Endodermal cell (in vitro differentiated cells): ENCODE data around the gene DYNC2LI1. TPM values are rescaled to one million over a fixed set of nuclear protein-coding genes. Genes with fewer than 3 reads are reported as not detected.

ENCODE experiments used
- DNase-seq: peaks from one replicate; pipeline ENCODE4 v3.0.0-alpha.2; 2017
- H3K27ac ChIP-seq: 2 replicates; pipeline ENCODE4 v1.5.1; 2013; ENCODE audit warnings: mild to moderate bottlenecking, low read depth, low read length, moderate library complexity
- H3K27me3 ChIP-seq: 2 replicates; pipeline ENCODE4 v1.6.1; 2013; ENCODE audit warnings: mild to moderate bottlenecking, low read length, moderate library complexity; ENCODE audit not compliant: insufficient read depth, control insufficient read depth, poor library complexity, severe bottlenecking
- H3K36me3 ChIP-seq: 2 replicates; pipeline ENCODE4 v1.7.0; 2013; ENCODE audit warnings: mild to moderate bottlenecking, low read length, moderate library complexity; ENCODE audit not compliant: control insufficient read depth, insufficient read depth
- H3K4me1 ChIP-seq: one replicate; pipeline ENCODE4 v1.7.0; 2013; ENCODE audit warnings: low read length; ENCODE audit not compliant: control insufficient read depth, insufficient read depth
- H3K4me3 ChIP-seq: 2 replicates; pipeline ENCODE4 v1.5.1; 2013; ENCODE audit warnings: mild to moderate bottlenecking, low read length, moderate library complexity
- H3K9ac ChIP-seq: 2 replicates; pipeline ENCODE4 v1.6.1; 2013; ENCODE audit warnings: mild to moderate bottlenecking, low read length, moderate library complexity; ENCODE audit not compliant: poor library complexity, severe bottlenecking; ENCODE audit errors: extremely low read depth
- H3K9me3 ChIP-seq: 2 replicates; pipeline ENCODE4 v1.6.1; 2013; ENCODE audit warnings: mild to moderate bottlenecking, low read length, moderate library complexity; ENCODE audit not compliant: control insufficient read depth
- H3K27ac Mint-ChIP-seq: 2 replicates; pipeline ENCODE4 v1.8.0; 2020; ENCODE audit warnings: mixed read lengths
- H3K27me3 Mint-ChIP-seq: 2 replicates; pipeline ENCODE4 v1.8.0; 2021; ENCODE audit warnings: mild to moderate bottlenecking, mixed read lengths; ENCODE audit not compliant: insufficient read depth
- H3K36me3 Mint-ChIP-seq: 2 replicates; pipeline ENCODE4 v1.8.0; 2020; ENCODE audit warnings: low read depth, mixed read lengths
- H3K4me1 Mint-ChIP-seq: 2 replicates; pipeline ENCODE4 v1.8.0; 2020; ENCODE audit warnings: mixed read lengths
- H3K4me3 Mint-ChIP-seq: 2 replicates; pipeline ENCODE4 v1.8.0; 2020; ENCODE audit warnings: mild to moderate bottlenecking, moderate library complexity, mixed read lengths
- H3K9me3 Mint-ChIP-seq: 2 replicates; pipeline ENCODE4 v1.8.0; 2020; ENCODE audit warnings: mild to moderate bottlenecking, mixed read lengths
- CTCF ChIP-seq: fragments of 200-600 bp; sonication (generic); conservative IDR thresholded peaks from 2 replicates; pipeline ENCODE4 v1.5.0; 2021; ENCODE audit warnings: antibody characterized with exemption, mild to moderate bottlenecking
- WGBS, 2 experiments: methylation state at CpG; one replicate each; pipeline versions ENCODE4 v1.1.5 to v1.1.7; 2013; ENCODE audit warnings: missing lambda C conversion rate in 2 of 2, mixed read lengths in 1 of 2; ENCODE audit not compliant: insufficient coverage in 1 of 2, insufficient read length in 1 of 2; 5-methylcytosine and 5-hydroxymethylcytosine counted together
- total RNA-seq, 2 donors: library from RNA; stranded (reverse); fragmentation: NEBNext Ultra II Directional in 1 of 2; extraction: Animal tissue kit (Norgen Biotek cat#: 25700) in 1 of 2; gene quantifications; 2 replicates in 1 of 2; 3 replicates in 1 of 2; pipeline ENCODE4 v1.2.1, GENCODE V29; 2021

The DYNC2LI1 gene
- total RNA-seq, 2 donors from 2014 or later, result 17.1 to 39.7 TPM

GRCh38 chr2:43798300-43798699, 24.5 kb downstream of the DYNC2LI1 start:
- Histone ChIP-seq H3K27me3 (no peaks in the 10 kb centered on the region), H3K4me3 (no peak overlapping the region), H3K9ac (no peak overlapping the region), H3K9me3 (no peaks in the 10 kb centered on the region), H3K4me1 (no peaks in the 10 kb centered on the region), H3K27ac (no peak overlapping the region), H3K36me3 (peaks cover 9% of the 10 kb centered on the region)
- no peaks in the 10 kb centered on the region for H3K9me3 Mint-ChIP-seq
- peaks cover 7% of the 10 kb centered on the region for H3K4me1 Mint-ChIP-seq
- no peak for DNase-seq
- no peak overlapping the region for H3K4me3 Mint-ChIP-seq
- WGBS, 2 experiments, result 75 to 79% methylated on average over 3 to 4 of the region's 4 CpGs
- no peak overlapping the region for H3K27ac Mint-ChIP-seq
- peak; percentile 68 for TF ChIP-seq CTCF
- H3K36me3 Mint-ChIP-seq, result peaks cover 2% of the 10 kb centered on the region
- H3K27me3 Mint-ChIP-seq, result no peaks in the 10 kb centered on the region

GRCh38 chr2:43800894-43801293, 27.1 kb downstream of the DYNC2LI1 start:
- Mint-ChIP-seq H3K9me3 (no peaks in the 10 kb centered on the region), H3K4me1 (peaks cover 15% of the 10 kb centered on the region), H3K36me3 (peaks cover 6% of the 10 kb centered on the region), H3K4me3 (no peak overlapping the region), H3K27ac (no peak overlapping the region), H3K27me3 (no peaks in the 10 kb centered on the region)
- Histone ChIP-seq H3K27ac (no peak overlapping the region), H3K4me1 (no peaks in the 10 kb centered on the region), H3K9me3 (no peaks in the 10 kb centered on the region), H3K27me3 (no peaks in the 10 kb centered on the region), H3K36me3 (peaks cover 4% of the 10 kb centered on the region), H3K4me3 (no peak overlapping the region), H3K9ac (no peak overlapping the region)
- no peak for TF ChIP-seq CTCF
- DNase-seq, result no peak

GRCh38 chr2:43802135-43802534, 28.3 kb downstream of the DYNC2LI1 start:
- Histone ChIP-seq H3K27me3 (no peaks in the 10 kb centered on the region), H3K36me3 (peaks cover 4% of the 10 kb centered on the region), H3K4me1 (no peaks in the 10 kb centered on the region), H3K4me3 (no peak overlapping the region), H3K27ac (no peak overlapping the region), H3K9me3 (no peaks in the 10 kb centered on the region), H3K9ac (no peak overlapping the region)
- Mint-ChIP-seq H3K4me1 (peaks cover 23% of the 10 kb centered on the region), H3K9me3 (no peaks in the 10 kb centered on the region), H3K4me3 (no peak overlapping the region), H3K27ac (no peak overlapping the region), H3K27me3 (no peaks in the 10 kb centered on the region), H3K36me3 (peaks cover 9% of the 10 kb centered on the region)
- WGBS, 2 experiments, result 63 to 100% methylated on average over 1 to 2 of the region's 2 CpGs
- no peak for DNase-seq
- peak; percentile 37 for TF ChIP-seq CTCF
